ENCODE data around the gene PLSCR5.

DNA sequence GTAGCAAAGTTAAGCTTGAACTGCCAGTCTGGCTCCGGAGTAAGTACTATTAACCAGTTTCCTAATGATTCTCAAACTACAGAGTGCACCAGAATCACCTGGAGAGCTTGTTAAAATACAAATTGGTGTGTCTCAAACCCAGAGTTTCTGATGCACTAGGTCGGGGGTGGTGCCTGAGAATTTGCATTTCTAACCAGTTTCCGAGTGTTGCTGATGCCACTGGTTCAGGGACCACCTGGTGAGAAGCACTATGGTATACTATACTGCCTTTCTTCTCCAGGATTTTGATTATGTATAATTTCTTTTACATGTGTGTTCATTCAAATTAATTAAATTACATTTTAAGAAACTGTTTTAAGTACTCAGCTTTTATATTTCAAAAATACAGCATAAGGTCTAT is 48.8 kb upstream of the PLSCR5 start:
- TF ChIP-seq POLR2A (IDR thresholded peaks at IDR 0.05), result no peak
- TF ChIP-seq, protein P1, sequence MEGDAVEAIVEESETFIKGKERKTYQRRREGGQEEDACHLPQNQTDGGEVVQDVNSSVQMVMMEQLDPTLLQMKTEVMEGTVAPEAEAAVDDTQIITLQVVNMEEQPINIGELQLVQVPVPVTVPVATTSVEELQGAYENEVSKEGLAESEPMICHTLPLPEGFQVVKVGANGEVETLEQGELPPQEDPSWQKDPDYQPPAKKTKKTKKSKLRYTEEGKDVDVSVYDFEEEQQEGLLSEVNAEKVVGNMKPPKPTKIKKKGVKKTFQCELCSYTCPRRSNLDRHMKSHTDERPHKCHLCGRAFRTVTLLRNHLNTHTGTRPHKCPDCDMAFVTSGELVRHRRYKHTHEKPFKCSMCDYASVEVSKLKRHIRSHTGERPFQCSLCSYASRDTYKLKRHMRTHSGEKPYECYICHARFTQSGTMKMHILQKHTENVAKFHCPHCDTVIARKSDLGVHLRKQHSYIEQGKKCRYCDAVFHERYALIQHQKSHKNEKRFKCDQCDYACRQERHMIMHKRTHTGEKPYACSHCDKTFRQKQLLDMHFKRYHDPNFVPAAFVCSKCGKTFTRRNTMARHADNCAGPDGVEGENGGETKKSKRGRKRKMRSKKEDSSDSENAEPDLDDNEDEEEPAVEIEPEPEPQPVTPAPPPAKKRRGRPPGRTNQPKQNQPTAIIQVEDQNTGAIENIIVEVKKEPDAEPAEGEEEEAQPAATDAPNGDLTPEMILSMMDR (IDR thresholded peaks at IDR 0.05), result no peak
